Duodenal mucosa (tissue), 2 donors: ENCODE results near the gene CDC42BPA.

Experiments used
- H3K27ac ChIP-seq: one replicate; pipeline ENCODE4 v1.7.0; 2013; ENCODE audit warnings: low read depth, low read length
- H3K27me3 ChIP-seq, 2 donors: one replicate each; pipeline ENCODE4 v1.7.0; 2013; ENCODE audit warnings: low read length in 2 of 2, control low read depth in 1 of 2; ENCODE audit not compliant: insufficient read depth in 2 of 2, control insufficient read depth in 1 of 2
- H3K36me3 ChIP-seq, 2 donors: one replicate each; pipeline ENCODE4 v1.7.0; 2013; ENCODE audit warnings: low read length in 2 of 2, control low read depth in 1 of 2; ENCODE audit not compliant: insufficient read depth in 2 of 2, control insufficient read depth in 1 of 2
- H3K4me1 ChIP-seq, 2 donors: one replicate each; pipeline ENCODE4 v1.7.0; 2013; ENCODE audit warnings: low read length in 2 of 2, control low read depth in 1 of 2; ENCODE audit not compliant: insufficient read depth in 2 of 2, control insufficient read depth in 1 of 2
- H3K4me3 ChIP-seq, 2 donors: one replicate each; pipeline ENCODE4 v1.7.0; 2013; ENCODE audit warnings: low read length in 2 of 2, low read depth in 1 of 2
- H3K9ac ChIP-seq, 2 donors: one replicate each; pipeline ENCODE4 v1.7.0; 2013; ENCODE audit warnings: low read length in 2 of 2, low read depth in 1 of 2
- H3K9me3 ChIP-seq, 2 donors: one replicate each; pipeline ENCODE4 v1.7.0; 2013; ENCODE audit warnings: low read length in 2 of 2, control low read depth in 1 of 2; ENCODE audit not compliant: control insufficient read depth in 1 of 2

Gene CDC42BPA

GRCh38 chr1:226954337-226954736 lies 364.0 kb downstream of the CDC42BPA start:
- Histone ChIP-seq H3K9me3 (no peaks in the 10 kb centered on the region), H3K27ac (no peak overlapping the region), H3K36me3 (peaks cover 0 to 4% of the 10 kb centered on the region in 2 donors), H3K4me3 (no peak overlapping the region), H3K9ac (no peak overlapping the region), H3K4me1 (no peaks in the 10 kb centered on the region), H3K27me3 (no peaks in the 10 kb centered on the region)

GRCh38 chr1:226953175-226953800 lies 365.0 kb downstream of the CDC42BPA start:
- peaks cover 2 to 6% of the 10 kb centered on the region in 2 donors for H3K36me3 ChIP-seq
- H3K9me3 ChIP-seq: no peaks in the 10 kb centered on the region
- no peak overlapping the region for H3K9ac ChIP-seq
- H3K27ac ChIP-seq: no peak overlapping the region
- H3K4me1 ChIP-seq: no peaks in the 10 kb centered on the region
- no peaks in the 10 kb centered on the region for H3K27me3 ChIP-seq
- H3K4me3 ChIP-seq: no peak overlapping the region

GRCh38 chr1:226952118-226952441 lies 366.2 kb downstream of the CDC42BPA start:
- Histone ChIP-seq H3K9me3 (no peaks in the 10 kb centered on the region), H3K27me3 (no peaks in the 10 kb centered on the region), H3K27ac (no peak overlapping the region), H3K9ac (no peak overlapping the region), H3K4me1 (peaks cover 0 to 3% of the 10 kb centered on the region in 2 donors), H3K4me3 (no peak overlapping the region), H3K36me3 (peaks cover 2 to 6% of the 10 kb centered on the region in 2 donors)

- H3K27me3 ChIP-seq: no peaks in the 10 kb centered on the region
- H3K9ac ChIP-seq: no peak overlapping the region
- peaks cover 3 to 9% of the 10 kb centered on the region in 2 donors for H3K4me1 ChIP-seq
- H3K4me3 ChIP-seq: no peak overlapping the region
- no peak overlapping the region for H3K27ac ChIP-seq
- peaks cover 2 to 6% of the 10 kb centered on the region in 2 donors for H3K36me3 ChIP-seq
- no peaks in the 10 kb centered on the region for H3K9me3 ChIP-seq
Measured at GRCh38 chr1:226951286-226952117, 366.8 kb downstream of the CDC42BPA start.

- Histone ChIP-seq H3K27me3 (no peaks in the 10 kb centered on the region), H3K4me1 (peaks cover 10 to 15% of the 10 kb centered on the region in 2 donors), H3K9me3 (no peaks in the 10 kb centered on the region), H3K4me3 (no peak overlapping the region), H3K36me3 (peaks cover 2 to 6% of the 10 kb centered on the region in 2 donors), H3K27ac (no peak overlapping the region), H3K9ac (no peak overlapping the region)
Measured at GRCh38 chr1:226950871-226951270, 367.4 kb downstream of the CDC42BPA start.

- H3K27me3 ChIP-seq: no peaks in the 10 kb centered on the region
- no peak overlapping the region for H3K27ac ChIP-seq
- H3K9ac ChIP-seq: no peak overlapping the region
- H3K9me3 ChIP-seq: no peaks in the 10 kb centered on the region
- H3K36me3 ChIP-seq: peaks cover 2 to 6% of the 10 kb centered on the region in 2 donors
- peaks cover 15 to 20% of the 10 kb centered on the region in 2 donors for H3K4me1 ChIP-seq
- H3K4me3 ChIP-seq: no peak overlapping the region
Measured at GRCh38 chr1:226950316-226950715, 368.0 kb downstream of the CDC42BPA start.

GRCh38 chr1:226949401-226949800 lies 368.9 kb downstream of the CDC42BPA start:
- Histone ChIP-seq H3K9me3 (no peaks in the 10 kb centered on the region), H3K36me3 (peaks cover 2 to 6% of the 10 kb centered on the region in 2 donors), H3K4me3 (no peak overlapping the region), H3K27ac (no peak overlapping the region), H3K27me3 (no peaks in the 10 kb centered on the region), H3K9ac (no peak overlapping the region), H3K4me1 (peaks cover 24 to 29% of the 10 kb centered on the region in 2 donors)

GRCh38 chr1:226948996-226949395 lies 369.3 kb downstream of the CDC42BPA start:
- no peak overlapping the region for H3K4me3 ChIP-seq
- peaks cover 28 to 33% of the 10 kb centered on the region in 2 donors for H3K4me1 ChIP-seq

GRCh38 chr1:226948480-226948879 lies 369.8 kb downstream of the CDC42BPA start:
- Histone ChIP-seq H3K27ac (no peak overlapping the region), H3K36me3 (peaks cover 2 to 6% of the 10 kb centered on the region in 2 donors), H3K4me3 (no peak overlapping the region), H3K9me3 (no peaks in the 10 kb centered on the region), H3K9ac (no peak overlapping the region), H3K27me3 (no peaks in the 10 kb centered on the region), H3K4me1 (peaks cover 33 to 38% of the 10 kb centered on the region in 2 donors)

More at GRCh38 chr1:226948996-226949395, 369.3 kb downstream of the CDC42BPA start:
- Histone ChIP-seq H3K36me3 (peaks cover 2 to 6% of the 10 kb centered on the region in 2 donors), H3K27ac (no peak overlapping the region), H3K9me3 (no peaks in the 10 kb centered on the region), H3K27me3 (no peaks in the 10 kb centered on the region), H3K9ac (no peak overlapping the region)

GRCh38 chr1:226948051-226948450 lies 370.2 kb downstream of the CDC42BPA start:
- Histone ChIP-seq H3K4me1 (peaks cover 35 to 43% of the 10 kb centered on the region in 2 donors), H3K36me3 (peaks cover 2 to 6% of the 10 kb centered on the region in 2 donors), H3K9me3 (no peaks in the 10 kb centered on the region), H3K27ac (no peak overlapping the region), H3K9ac (no peak overlapping the region), H3K4me3 (no peak overlapping the region), H3K27me3 (no peaks in the 10 kb centered on the region)
